HG03457 (cell line): ENCODE results near the gene TMEM200B.
"Not testable (repeated sequence)": the region's sequence is repeated elsewhere in the genome, so short reads cannot be mapped to it uniquely, and the experiment has no call there.

ENCODE experiments used
- ATAC-seq: cut with Tn5 transposase; IDR thresholded peaks from one replicate; pipeline ENCODE4 v1.9.1; 2021; ENCODE audit warnings: moderate number of reproducible peaks; ENCODE audit not compliant: unreplicated experiment

Gene TMEM200B

GRCh38 chr1:29136391-29136915, 12.8 kb upstream of the TMEM200B start:
- no peak for ATAC-seq

GRCh38 chr1:29134695-29135028, 11.0 kb upstream of the TMEM200B start:
- ATAC-seq, result no peak

DNA sequence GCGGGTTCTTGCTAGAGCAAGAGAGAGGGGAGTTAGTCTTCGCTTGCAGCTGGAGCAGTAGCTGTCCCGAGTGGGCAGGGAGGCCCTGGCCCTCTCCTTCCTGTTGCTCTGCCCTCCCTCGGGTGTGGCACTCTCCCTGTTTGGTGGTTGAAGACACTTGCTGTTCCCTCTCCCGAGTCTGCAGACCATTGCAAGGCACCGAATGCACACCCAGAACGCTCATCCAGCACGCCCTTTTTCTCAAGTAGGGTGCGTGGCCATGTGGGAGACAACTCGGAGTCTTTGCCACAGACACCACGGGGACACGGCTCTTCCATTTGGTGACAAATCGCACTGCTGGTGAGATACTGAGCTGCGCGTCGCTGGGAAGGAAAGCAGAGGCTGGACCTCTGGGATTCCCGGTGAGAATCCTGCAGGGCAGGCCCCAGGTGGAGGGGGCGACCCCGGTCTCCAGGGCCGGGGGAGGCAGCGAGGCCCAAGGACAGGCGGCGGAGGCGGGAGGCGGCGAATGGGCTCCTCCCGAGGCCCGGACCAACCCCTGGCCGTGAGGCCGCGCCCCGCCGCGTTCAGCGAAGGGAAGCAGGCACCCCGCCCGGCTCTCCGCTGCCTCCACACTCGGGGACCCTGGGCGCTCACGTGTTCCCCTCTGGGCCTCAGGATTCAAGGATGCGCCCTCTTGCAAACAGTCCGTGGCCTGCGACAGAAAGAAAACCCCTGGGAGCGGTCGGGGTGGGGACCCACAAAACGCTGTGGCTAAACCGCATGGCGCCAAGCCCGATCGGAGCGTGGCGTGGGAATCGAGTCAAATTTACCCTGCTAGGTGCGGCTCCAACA, 10.4 kb upstream of the TMEM200B start:
- no peak for ATAC-seq

DNA sequence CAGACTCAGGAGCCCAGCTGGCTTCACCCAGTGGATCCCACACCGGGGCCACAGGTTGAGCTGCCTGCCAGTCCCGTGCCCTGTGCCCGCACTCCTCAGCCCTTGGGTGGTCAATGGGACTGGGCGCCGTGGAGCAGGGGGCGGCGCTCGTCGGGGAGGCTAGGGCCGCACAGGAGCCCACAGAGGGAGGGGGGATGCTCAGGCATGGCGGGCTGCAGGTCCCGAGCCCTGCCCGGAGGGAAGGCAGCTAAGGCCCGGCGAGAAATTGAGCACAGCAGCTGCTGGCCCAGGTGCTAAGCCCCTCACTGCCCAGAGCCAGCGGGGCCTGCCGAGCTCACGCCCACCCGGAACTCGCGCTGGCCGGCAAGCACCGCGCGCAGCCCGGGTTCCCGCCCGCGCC, 7.4 kb upstream of the TMEM200B start:
- not testable (repeated sequence) for ATAC-seq

DNA sequence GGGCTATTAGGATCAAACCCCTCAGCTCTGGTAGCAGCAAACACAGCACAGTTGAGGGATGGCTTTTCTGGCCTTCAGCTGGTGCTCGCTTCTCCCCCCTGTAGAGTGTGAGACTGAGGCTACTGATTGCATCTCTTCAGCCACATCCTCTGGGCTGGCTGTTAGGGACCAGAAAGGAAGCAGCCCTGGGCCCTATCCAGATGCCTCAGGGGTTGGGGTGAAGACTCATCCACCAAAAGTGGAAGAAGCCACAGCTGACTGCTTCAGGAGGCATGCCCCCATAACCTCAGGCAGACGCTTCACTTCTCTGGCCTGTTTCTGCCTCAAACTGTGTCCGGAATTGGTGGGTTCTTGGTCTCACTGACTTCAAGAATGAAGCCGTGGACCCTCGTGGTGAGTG, 6.2 kb upstream of the TMEM200B start:
- ATAC-seq, result no peak

GRCh38 chr1:29128739-29129138, 5.0 kb upstream of the TMEM200B start:
- ATAC-seq, result no peak

DNA sequence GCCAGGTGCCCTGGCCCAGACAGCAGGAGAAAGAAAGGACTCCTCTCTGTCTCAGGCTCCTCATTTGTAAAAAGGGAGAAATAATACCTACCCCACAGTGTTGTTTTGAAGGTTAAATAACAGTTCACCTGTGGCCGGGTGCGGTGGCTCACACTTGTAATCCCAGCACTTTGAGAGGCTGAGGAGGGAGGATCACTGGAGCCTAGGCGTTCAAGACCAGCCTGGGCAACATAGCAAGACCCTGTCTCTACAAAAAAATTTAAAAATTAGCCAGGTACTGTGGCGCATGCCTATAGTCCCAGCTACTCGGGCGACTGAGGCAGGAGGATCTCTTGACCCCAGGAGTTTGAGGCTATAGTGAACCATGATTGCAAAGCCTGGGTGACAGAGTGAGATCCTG, 2.5 kb upstream of the TMEM200B start:
- ATAC-seq, result no peak

DNA sequence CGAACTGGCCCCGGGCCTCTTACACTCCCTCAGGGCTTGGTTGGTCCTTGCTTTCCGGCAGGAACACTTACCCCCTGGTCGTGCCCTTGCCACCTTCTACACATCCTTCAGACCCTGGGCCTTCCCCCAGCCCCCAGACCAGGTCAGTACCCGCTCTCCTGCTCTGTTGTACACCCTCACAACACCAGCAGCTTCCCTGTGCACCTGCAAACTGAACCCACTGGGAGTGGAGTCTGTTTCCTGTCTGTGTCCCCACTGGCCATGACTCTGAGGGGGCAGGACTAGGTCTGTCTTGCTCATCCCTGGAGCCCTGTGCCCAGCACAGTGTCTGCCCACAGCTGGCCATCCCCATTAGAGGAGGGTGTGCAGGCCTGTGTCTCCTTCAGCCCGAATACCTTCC, 2.1 kb upstream of the TMEM200B start:
- ATAC-seq, result no peak

DNA sequence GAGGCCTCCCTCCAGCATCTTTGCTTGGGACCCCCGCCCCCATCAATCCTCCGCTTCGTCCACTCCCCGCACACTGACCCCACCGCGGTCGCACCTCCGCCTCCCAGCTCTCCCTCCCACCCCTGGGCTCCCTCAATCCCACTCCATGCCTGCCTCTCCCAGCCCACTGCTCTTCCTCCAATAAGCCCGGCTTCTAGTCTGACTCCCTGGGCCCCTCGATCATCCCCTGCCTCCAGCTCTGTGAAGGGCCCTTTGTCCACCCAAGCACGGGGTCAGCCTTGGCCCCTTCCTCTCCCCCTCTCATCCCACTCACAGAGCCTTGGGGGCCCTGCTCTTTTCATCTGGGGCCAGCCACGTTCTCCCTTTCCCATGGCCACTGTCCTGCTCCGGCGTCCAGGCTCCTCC, 1.5 kb upstream of the TMEM200B start:
- ATAC-seq, result no peak

- no peak for ATAC-seq
Measured at GRCh38 chr1:29124366-29125236, 898 bp upstream of the TMEM200B start.

- ATAC-seq, result no peak
Measured at GRCh38 chr1:29123053-29123886, 433 bp downstream of the TMEM200B start.

DNA sequence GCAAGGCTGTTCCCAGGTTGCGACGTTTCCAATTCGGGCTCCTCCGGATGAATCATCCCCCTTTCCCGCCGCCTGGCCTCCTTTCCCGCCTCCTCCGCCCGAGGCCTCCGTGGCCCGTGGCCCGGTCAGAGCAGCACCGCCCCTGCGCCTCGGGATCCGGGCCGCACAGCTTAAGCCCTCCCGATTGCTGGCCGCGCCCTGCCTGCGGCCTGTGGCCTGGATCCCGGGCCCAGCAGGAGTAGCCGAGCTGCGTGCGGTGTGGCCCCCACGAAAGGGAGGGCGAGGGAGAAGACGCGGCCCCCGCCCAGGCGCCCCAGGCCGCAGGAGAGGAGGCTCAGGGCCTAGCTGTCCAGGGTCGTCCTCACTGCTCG, 1.0 kb downstream of the TMEM200B start:
- ATAC-seq, result no peak

DNA sequence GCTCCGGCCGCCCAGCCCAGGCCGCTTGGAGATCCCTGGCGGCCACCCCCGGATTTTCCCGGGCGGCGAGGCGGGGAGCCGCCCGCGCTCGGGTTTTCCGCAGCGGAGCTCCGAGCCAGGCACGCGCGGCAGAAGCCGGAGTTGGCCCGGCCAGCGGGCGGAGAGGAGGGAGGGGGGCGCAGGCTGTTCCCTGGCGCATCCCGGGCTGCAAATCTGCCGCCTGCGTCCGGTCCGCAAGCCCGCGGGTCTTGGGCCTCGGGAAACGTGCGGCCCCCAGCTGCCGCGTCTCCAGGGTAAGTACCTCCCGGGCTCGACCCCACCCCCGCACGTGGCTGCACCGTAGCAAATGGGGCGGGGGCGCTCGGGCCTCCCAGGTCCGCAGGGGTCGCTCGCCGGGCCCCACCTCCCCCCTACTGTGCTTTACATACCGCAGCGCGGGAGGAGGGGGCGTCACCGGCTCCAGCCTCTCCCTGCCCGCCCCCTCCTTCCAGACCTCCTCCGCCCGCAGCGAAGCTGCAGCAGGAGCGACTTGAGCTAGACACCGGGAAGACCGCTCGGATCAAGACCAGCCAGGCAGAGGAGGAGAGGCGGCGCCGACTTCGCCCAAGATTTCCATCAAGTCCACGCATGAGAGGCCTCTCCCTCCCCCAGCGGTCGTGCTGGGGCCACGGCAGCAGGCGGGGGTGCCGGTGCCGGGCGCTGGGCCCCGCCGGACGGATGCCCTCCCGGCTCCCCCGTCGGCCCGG, 1.6 kb downstream of the TMEM200B start:
- no peak for ATAC-seq

- no peak for ATAC-seq
Measured at GRCh38 chr1:29121516-29121935, 2.2 kb downstream of the TMEM200B start.

DNA sequence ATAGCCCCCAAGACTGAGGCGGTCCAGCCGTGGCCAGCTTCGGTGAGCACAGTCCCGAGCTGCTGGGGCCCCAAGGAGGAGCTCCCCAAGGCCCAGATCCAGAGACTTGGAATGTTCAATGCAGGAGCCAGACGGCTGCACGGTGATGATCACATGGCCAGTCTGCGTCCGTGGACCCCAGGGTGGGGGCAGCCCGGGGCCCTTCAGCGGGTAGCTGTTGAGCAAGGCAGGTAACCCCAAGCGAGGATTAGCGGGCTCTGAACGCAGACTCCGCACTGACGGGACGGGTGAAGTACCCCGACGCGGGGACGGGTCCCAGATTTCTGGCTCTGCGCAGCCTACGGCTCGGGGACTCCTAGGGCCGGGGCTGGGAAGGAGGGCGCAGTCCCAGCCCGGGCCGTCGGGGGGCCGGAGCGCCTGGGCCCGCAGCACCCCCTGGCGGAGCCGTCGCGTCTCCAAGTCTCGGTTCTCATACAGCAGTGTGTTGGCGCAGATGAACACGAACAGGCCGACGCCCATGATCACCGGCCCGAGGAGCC, 2.7 kb downstream of the TMEM200B start:
- no peak for ATAC-seq

GRCh38 chr1:29120367-29120766, 3.3 kb downstream of the TMEM200B start:
- ATAC-seq, result no peak

DNA sequence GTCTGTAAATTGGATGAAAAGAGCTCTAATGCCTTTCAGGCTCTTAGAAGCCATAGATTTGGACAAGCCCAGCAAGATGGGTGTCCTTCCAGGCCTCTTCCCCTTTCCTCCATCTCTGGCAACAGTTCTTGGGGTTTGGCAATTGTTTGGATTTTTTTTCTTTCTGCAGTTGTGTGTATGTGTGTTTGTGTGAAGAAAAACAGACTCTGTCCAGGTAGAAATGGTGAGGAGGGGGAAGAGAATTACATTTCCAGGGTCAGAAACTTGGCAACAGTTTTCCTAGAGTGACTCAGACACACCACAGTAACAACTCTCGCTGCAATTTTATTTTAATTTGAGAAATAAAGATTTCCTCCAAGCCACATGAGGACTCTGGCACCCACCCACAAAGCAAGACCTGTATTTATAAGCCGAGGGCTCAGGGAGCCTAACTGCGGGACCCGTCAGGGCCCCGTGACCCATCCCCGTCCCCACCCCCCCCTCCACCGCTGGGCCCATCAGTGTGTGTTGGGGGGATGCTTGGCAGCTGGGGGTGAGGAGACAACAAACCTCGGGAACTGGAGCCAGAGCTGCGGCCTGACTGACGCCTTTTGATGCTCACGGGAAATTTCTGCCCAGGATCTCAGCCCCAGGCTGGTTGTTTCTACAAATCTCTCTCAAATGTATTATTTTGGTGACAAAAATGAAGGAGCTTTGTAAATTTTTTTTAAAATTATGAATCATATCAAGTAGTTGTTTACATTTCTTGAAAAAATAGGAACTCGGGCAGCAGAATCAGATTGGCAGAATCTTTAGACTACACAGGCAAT, 4.4 kb downstream of the TMEM200B start:
- no peak for ATAC-seq

GRCh38 chr1:29117381-29117780, 6.3 kb downstream of the TMEM200B start:
- ATAC-seq, result no peak

- ATAC-seq, result no peak
Measured at GRCh38 chr1:29114654-29115053, 9.0 kb downstream of the TMEM200B start.
